AG04449 (cell line): Measurements from ENCODE around the gene RHOB.
"Not testable (repeated sequence)": the region's sequence is repeated elsewhere in the genome, so short reads cannot be mapped to it uniquely, and the experiment has no call there.

ENCODE experiments used
- CTCF ChIA-PET: fragments of 350-600 bp; formaldehyde crosslinking; extraction: SDS; loops from one replicate; lab custom pipeline; 2021; ENCODE audit warnings: antibody characterized with exemption; lab: Yijun Ruan, JAX
- POLR2A ChIA-PET: fragments of 400-600, 350-600 bp; formaldehyde crosslinking; extraction: SDS; loops from one replicate; lab custom pipeline; 2020; ENCODE audit warnings: antibody characterized with exemption, inconsistent platforms; lab: Yijun Ruan, JAX
- DNase-seq: peaks from one replicate; pipeline ENCODE4 v3.0.0-alpha.2; 2010; ENCODE audit warnings: low read depth, low spot score
- H3K4me3 ChIP-seq: 2 replicates; pipeline ENCODE4 v1.5.1; 2011; ENCODE audit warnings: low read depth, mild to moderate bottlenecking, control low read depth, low read length
- TF ChIP-seq, protein P1 (sequence below): IDR thresholded peaks from one replicate; pipeline ENCODE4 v1.5.1; 2011; ENCODE audit warnings: mild to moderate bottlenecking, moderate library complexity, low read length, control low read depth, inconsistent platforms; ENCODE audit not compliant: insufficient read depth; ENCODE audit errors: missing control alignments

The RHOB gene

DNA sequence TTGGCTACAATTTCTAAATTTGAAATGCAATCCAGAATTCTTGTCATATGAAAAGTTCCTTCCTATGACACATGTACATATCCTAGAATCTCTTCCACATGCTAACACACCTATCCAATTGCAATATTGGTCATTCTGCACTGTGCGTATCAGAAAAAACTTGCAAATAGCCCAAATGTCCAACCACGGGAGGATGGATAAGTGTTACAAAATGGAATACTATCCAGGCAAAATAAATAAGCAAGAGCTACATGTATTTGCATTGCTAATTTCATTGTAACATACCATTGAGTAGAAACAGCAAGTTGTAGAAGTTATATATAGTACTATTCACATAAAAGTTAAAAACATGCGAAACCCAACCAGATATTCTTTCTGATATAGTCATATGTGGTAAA, 15.6 kb upstream of the RHOB start:
- CTCF ChIA-PET = interaction anchor here (1.0 to 3.4 kb wide), 11 partner anchors 8 to 220 kb away, joined by 3 to 11 read pairs (median 5); partner anchors contain the start of genes HS1BP3 and RHOB
- TF ChIP-seq, protein P1, sequence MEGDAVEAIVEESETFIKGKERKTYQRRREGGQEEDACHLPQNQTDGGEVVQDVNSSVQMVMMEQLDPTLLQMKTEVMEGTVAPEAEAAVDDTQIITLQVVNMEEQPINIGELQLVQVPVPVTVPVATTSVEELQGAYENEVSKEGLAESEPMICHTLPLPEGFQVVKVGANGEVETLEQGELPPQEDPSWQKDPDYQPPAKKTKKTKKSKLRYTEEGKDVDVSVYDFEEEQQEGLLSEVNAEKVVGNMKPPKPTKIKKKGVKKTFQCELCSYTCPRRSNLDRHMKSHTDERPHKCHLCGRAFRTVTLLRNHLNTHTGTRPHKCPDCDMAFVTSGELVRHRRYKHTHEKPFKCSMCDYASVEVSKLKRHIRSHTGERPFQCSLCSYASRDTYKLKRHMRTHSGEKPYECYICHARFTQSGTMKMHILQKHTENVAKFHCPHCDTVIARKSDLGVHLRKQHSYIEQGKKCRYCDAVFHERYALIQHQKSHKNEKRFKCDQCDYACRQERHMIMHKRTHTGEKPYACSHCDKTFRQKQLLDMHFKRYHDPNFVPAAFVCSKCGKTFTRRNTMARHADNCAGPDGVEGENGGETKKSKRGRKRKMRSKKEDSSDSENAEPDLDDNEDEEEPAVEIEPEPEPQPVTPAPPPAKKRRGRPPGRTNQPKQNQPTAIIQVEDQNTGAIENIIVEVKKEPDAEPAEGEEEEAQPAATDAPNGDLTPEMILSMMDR = no peak
- POLR2A ChIA-PET = interaction anchor here (3.4 kb wide), 1 partner anchor 16 kb away, joined by 9 read pairs; the partner anchor contains the start of gene RHOB
- no peak overlapping the region for H3K4me3 ChIP-seq
- no peak for DNase-seq

DNA sequence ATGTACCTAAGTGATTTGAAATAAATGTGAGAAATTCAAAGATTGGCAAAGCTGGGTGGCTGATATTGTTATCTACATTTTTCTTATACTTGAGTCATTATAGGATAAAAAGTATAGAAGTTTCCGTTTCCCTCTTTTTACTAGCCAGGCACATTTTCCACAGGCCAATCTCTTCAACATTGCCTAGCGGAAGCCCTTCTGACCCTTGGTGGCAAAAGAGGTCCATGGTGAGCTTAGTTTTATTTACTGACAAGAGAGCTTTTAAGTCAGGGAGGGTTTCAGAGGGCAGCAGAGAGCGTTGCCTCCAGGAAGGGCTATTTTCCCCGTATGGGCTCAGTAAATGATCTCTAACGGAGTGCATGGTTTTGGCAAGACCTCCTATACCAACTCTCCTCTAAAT, 15.1 kb upstream of the RHOB start:
- ChIA-PET POLR2A (no interaction called here), CTCF (interaction anchor here (1.0 to 3.4 kb wide), 10 partner anchors 8 to 220 kb away, joined by 3 to 11 read pairs (median 5); partner anchors contain the start of genes HS1BP3 and RHOB)
- no peak for DNase-seq
- TF ChIP-seq, protein P1 = no peak
- no peak overlapping the region for H3K4me3 ChIP-seq

DNA sequence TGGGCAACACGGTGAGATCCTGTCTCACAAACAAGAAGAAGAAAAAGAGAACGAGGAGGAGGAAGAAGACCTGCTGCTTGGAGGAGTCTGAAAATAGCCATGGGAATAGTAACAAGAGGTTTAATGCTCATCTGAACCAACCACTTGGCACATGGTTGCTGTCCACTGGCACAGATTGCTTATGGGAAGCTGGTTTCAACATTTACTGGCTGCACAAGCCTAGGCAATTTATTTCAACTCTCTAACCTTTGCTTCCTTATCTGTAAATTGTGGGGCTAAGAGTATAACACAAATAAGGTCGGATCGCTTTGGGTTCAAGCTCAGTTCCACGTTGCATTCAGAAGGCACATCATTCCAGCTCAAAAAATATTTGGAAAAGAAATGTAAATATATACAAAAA, 14.2 kb upstream of the RHOB start:
- CTCF ChIA-PET = interaction anchor here (0.7 to 3.4 kb wide), 8 partner anchors 7 to 219 kb away, joined by 3 to 11 read pairs (median 4); partner anchors contain the start of gene HS1BP3
- no peak for DNase-seq
- no peak overlapping the region for H3K4me3 ChIP-seq
- TF ChIP-seq, protein P1 = no peak
- POLR2A ChIA-PET = interaction anchor here (0.6 to 0.7 kb wide), 2 partner anchors 14 to 17 kb away, joined by 3 read pairs; partner anchors contain the start of gene RHOB

DNA sequence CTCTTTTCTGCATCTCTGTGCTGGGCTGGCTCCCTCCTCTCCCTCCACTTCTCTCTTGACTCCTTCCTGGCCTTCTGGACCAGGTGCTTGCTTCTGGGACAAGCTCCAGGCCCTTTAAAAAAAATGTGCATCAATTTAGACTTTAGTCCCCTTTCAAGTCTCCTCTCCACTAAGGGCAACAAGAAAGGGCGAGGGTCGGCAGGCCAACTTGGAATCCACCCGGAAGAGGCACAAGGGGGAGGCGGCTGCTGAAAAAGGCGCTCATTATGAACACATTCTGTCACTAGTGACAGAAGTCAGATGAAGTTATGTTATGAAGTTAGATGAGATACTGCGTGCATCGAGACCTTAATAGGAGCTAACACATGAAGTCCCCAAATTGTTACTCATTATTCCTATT, 13.6 kb upstream of the RHOB start:
- ChIA-PET POLR2A (interaction anchor here (0.7 kb wide), 1 partner anchor 14 kb away, joined by 3 read pairs; the partner anchor contains the start of gene RHOB), CTCF (interaction anchor here (0.7 to 3.4 kb wide), 7 partner anchors 9 to 216 kb away, joined by 3 to 11 read pairs (median 3); no protein-coding TSS in a partner anchor)
- no peak overlapping the region for H3K4me3 ChIP-seq
- DNase-seq = no peak
- TF ChIP-seq, protein P1 = no peak

DNA sequence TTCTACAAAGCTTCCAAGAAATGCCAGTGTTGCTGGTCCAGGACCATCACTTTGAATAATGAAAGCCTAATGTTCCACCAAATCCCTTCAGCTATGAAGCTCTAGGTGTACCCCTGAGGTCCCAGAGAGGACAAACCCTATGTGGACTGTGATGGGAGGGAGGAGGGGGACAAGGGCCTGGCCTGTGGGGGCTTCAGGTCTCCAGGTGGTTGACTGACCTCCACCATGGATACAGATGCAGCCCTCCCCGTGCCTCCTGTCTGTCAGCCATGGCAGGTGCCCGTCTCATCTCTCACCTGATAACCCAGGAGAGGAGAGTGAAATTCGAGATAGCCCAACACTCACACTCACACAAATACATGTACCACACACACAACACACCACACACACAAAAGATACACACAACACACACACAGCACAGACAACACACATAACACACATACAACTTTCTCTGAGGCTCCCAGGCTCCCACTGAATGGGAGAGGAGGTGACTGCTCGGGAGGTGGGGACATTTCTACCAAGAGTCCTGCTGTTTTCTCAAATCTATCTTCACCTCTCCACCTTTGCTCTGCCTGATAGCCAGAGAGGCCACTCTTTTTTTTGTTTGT, 12.8 kb upstream of the RHOB start:
- H3K4me3 ChIP-seq = no peak overlapping the region
- TF ChIP-seq, protein P1 = no peak
- ChIA-PET CTCF (interaction anchor here (0.9 to 3.4 kb wide), 4 partner anchors 8 to 215 kb away, joined by 3 to 11 read pairs (median 6); no protein-coding TSS in a partner anchor), POLR2A (interaction anchor here (1.2 kb wide), 1 partner anchor 13 kb away, joined by 3 read pairs; the partner anchor contains the start of gene RHOB)
- DNase-seq = no peak

DNA sequence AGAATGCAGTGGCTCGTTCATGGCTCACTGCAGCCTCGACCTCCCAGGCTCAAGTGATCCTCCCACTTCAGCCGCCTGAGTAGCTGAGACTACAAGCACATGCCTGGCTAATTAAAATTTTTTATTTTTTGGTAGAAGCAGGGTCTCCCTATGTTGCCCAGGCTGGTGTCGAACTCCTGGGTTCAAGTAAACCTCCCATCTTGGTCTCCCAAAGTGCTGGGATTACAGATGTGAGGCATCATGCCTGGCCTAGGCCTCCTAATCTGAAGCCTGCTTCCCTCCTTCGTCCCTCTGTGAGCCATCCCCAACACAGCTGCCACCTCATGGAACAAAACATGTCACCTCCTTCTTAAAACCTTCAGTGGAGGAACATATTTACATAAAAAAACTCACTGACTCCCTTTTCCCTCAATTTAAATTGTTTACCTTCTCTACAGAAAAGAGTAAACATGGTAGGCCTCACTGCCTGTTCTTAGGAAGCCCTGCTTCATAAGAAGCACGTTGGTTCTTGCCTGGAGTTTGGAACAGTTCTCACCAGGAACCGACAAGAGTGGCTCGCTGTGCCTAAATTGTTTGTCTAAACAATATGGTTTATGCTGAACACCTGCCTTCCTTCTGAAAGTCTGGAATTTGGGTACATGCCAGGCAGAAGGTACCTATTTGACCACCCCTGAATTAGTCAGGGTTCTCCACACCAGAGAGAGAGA, 12.1 kb upstream of the RHOB start:
- CTCF ChIA-PET = interaction anchor here (0.9 to 7.9 kb wide), 3 partner anchors 29 to 207 kb away, joined by 3 to 140 read pairs (median 140); no protein-coding TSS in a partner anchor
- TF ChIP-seq, protein P1 = no peak
- POLR2A ChIA-PET = interaction anchor here (1.2 kb wide), 1 partner anchor 12 kb away, joined by 3 read pairs; the partner anchor contains the start of gene RHOB
- DNase-seq = no peak
- H3K4me3 ChIP-seq = no peak overlapping the region

DNA sequence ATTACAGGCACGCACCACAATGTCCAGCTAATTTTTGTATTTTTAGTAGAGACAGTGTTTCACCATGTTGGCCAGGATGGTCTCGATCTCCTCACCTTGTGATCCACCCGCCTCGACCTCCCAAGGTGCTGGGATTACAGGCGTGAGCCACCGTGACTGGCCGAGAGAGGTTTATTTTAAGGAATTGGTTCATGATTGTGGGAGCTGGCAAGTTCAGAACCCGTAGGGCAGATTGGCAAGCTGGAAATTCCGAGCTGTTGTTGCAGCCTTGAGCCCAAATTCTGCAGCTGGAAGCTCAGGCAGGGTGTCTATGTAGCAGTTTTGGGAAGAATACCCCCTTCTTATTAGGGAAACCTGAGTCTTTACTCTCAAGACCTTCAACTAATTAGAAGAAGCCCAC, 11.4 kb upstream of the RHOB start:
- H3K4me3 ChIP-seq, DNase-seq: not testable (repeated sequence)
- ChIA-PET POLR2A (interaction anchor here (1.2 to 4.5 kb wide), 2 partner anchors 11 to 12 kb away, joined by 3 to 48 read pairs; partner anchors contain the start of gene RHOB), CTCF (interaction anchor here (0.9 to 7.9 kb wide), 3 partner anchors 30 to 207 kb away, joined by 3 to 140 read pairs (median 140); no protein-coding TSS in a partner anchor)
